ENCODE data around the gene TTC12. TPM values are rescaled to one million over a fixed set of nuclear protein-coding genes. Genes with fewer than 3 reads are reported as not detected.

TTC12 gene
- total and polyA plus RNA-seq, 9 of the 15 experiments (the other 6 are each of a cell fraction or from before 2014, with no cell fraction given), result 5.1 to 19.9 (median 13.4) TPM

DNA sequence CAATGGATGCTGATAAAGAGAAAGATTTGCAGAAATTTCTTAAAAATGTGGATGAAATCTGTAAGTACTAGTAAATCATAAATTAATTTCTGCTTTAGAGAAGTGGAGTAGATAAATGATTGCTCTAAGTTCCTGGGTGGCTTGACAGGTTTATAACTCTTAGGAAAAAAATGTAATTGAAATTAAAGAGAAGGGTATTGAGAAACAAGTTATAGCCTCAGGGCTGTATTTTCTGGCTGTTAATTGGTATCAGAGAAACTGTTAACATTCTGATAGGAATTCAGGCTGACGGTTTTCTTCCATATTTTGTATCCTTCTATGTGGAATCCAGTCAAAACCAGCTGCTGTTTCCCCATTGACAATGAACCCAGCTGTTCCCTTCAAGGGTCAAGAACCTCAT lies 1.9 kb downstream of the TTC12 start (continued):
- TF ChIP-seq GTF3C2 (IDR thresholded peaks at IDR 0.05; ENCODE audit: borderline replicate concordance, extremely low read depth, insufficient read length), result no peak
- TF ChIP-seq COPS2 (conservative IDR thresholded peaks at IDR 0.05), result no peak
- TF ChIP-seq RBM17 (IDR thresholded peaks at IDR 0.05; ENCODE audit: borderline replicate concordance, low read depth, low read length), result no peak
- no peak for TF ChIP-seq CTBP1 (IDR thresholded peaks at IDR 0.05; ENCODE audit: borderline replicate concordance)
- no peak for TF ChIP-seq EP400 (IDR thresholded peaks at IDR 0.05)

GRCh38 chr11:113317339-113317738 lies 3.0 kb downstream of the TTC12 start:
- H3K9me1 ChIP-seq (ENCODE audit: control insufficient read depth, insufficient read depth, low read length), result no peaks in the 10 kb centered on the region
- H3K27me3 ChIP-seq (ENCODE audit: control insufficient read depth in 2 of 2, insufficient read depth in 2 of 2, low read length in 2 of 2), result no peaks in the 10 kb centered on the region
- no peak overlapping the region for H2AFZ ChIP-seq (ENCODE audit: low read depth, low read length)
- WGBS (ENCODE audit: insufficient coverage, low coverage, missing lambda C conversion rate), result 68% methylated on average over 2 of the region's 2 CpGs
- H3K79me2 ChIP-seq (ENCODE audit: control insufficient read depth, insufficient read depth, low read length), result peaks cover 6% of the 10 kb centered on the region; the same call in 2 of the 3 replicates
- ChIA-PET CTCF (ENCODE audit: low intra/inter-chr PET ratio) (interaction anchor here (0.7 kb wide), 1 partner anchor 579 kb away, joined by 4 read pairs; no protein-coding TSS in a partner anchor), POLR2A (no interaction called here)
- in situ Hi-C loops (cut with MboI) (loop anchor here (25.0 kb wide), 2 partner anchors 220 to 945 kb away; no protein-coding TSS in a partner anchor), intact Hi-C loops (cut with micrococcal nuclease) (no loop called here)
- H3K9me3 ChIP-seq (replicated peaks; ENCODE audit: control insufficient read depth, insufficient read depth, low read depth, low read length), result no peaks in the 10 kb centered on the region
- DNase-seq (ENCODE audit: extremely low read depth in 1 of 4, low spot score in 3 of 4), result no peak
- BruUV-seq (replicated peaks), result no TSS peak
- no peak overlapping the region for H3K27ac ChIP-seq (ENCODE audit: extremely low read depth, low read depth, low read length)
- H3K4me2 ChIP-seq (ENCODE audit: insufficient read depth, low read length), result no peak overlapping the region
- no peak for ATAC-seq
- no peak for TF ChIP-seq ETS2 (tag; IDR thresholded peaks at IDR 0.05; ENCODE audit: borderline replicate concordance, poor library complexity, severe bottlenecking)
- TF ChIP-seq, protein P1, sequence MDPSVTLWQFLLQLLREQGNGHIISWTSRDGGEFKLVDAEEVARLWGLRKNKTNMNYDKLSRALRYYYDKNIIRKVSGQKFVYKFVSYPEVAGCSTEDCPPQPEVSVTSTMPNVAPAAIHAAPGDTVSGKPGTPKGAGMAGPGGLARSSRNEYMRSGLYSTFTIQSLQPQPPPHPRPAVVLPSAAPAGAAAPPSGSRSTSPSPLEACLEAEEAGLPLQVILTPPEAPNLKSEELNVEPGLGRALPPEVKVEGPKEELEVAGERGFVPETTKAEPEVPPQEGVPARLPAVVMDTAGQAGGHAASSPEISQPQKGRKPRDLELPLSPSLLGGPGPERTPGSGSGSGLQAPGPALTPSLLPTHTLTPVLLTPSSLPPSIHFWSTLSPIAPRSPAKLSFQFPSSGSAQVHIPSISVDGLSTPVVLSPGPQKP (CRISPR knock-in tag; IDR thresholded peaks at IDR 0.05), result no peak
- TF ChIP-seq TBP (optimal IDR thresholded peaks at IDR 0.05; ENCODE audit: low read depth, low read length), result no peak
- TF ChIP-seq ZNF146 (CRISPR knock-in tag; IDR thresholded peaks at IDR 0.05; ENCODE audit: unreplicated experiment), result no peak
- H3K4me3 ChIP-seq, result no peak overlapping the region
- no peak overlapping the region for H3K9ac ChIP-seq (ENCODE audit: insufficient read depth in 1 of 2, low read depth in 2 of 2, low read length in 2 of 2)
- H3K36me3 ChIP-seq (ENCODE audit: control insufficient read depth, insufficient read depth, low read length), result no peaks in the 10 kb centered on the region
- no peak for FAIRE-seq
- H4K20me1 ChIP-seq (replicated peaks; ENCODE audit: control insufficient read depth, insufficient read depth, low read length), result no peaks in the 10 kb centered on the region
- H3K4me1 ChIP-seq (replicated peaks in 1 of 2; ENCODE audit: control insufficient read depth in 2 of 2, insufficient read depth in 2 of 2, low read length in 2 of 2), result peaks cover 5 to 8% of the 10 kb centered on the region in 2 experiments; a peak in 4 of 5 replicates
